ENCODE data around the gene PLEKHA1.

DNA sequence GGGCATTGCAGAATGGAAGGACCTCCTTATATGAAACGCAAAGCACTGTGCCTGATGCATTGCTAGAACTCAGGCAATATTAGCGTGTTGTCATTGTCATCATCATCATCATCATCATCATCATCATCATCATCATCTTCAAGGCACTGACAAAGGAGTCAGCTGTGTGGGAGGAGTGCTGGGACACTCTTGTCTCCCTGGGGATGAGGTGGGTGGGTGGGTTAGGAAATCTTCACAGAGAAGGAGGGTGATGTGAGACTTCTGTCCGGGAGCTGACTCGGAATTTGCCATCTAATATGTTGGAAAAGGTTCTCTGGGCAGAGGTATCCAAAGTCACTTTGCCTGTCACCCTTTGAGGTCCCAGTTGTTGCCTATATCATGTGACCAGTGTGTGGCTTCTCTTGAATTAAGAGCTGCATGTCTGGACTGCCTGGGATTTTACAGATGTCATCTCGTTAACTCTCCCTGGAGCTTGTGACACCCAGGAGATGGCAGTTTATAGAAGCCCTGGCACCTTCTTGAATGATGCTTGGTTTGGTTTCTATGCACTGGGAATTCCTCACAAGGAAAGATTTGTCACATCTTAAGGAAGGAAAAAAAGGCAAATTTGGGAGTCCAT is 93.9 kb downstream of the PLEKHA1 start:
- TF ChIP-seq, protein P1, sequence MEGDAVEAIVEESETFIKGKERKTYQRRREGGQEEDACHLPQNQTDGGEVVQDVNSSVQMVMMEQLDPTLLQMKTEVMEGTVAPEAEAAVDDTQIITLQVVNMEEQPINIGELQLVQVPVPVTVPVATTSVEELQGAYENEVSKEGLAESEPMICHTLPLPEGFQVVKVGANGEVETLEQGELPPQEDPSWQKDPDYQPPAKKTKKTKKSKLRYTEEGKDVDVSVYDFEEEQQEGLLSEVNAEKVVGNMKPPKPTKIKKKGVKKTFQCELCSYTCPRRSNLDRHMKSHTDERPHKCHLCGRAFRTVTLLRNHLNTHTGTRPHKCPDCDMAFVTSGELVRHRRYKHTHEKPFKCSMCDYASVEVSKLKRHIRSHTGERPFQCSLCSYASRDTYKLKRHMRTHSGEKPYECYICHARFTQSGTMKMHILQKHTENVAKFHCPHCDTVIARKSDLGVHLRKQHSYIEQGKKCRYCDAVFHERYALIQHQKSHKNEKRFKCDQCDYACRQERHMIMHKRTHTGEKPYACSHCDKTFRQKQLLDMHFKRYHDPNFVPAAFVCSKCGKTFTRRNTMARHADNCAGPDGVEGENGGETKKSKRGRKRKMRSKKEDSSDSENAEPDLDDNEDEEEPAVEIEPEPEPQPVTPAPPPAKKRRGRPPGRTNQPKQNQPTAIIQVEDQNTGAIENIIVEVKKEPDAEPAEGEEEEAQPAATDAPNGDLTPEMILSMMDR (IDR thresholded peaks at IDR 0.05; ENCODE audit: insufficient read depth, low read length, poor library complexity, severe bottlenecking): no peak
- TF ChIP-seq EZH2phosphoT487 (conservative IDR thresholded peaks at IDR 0.05; ENCODE audit: low read length): no peak

Measured in SU-DHL-6 (cell line).